ENCODE results near the gene CALR3.
"Not testable (repeated sequence)": the region's sequence is repeated elsewhere in the genome, so short reads cannot be mapped to it uniquely, and the experiment has no call there.

The CALR3 gene

GRCh38 chr19:16473875-16474392 lies 22.0 kb downstream of the CALR3 start:
- Histone ChIP-seq H4K91ac (ENCODE audit: low read depth, low read length, poor library complexity) (no peak overlapping the region), H3K14ac (ENCODE audit: low read length) (no peak overlapping the region), H3K23ac (ENCODE audit: low read depth, low read length, poor library complexity) (no peak overlapping the region), H3K27me3 (ENCODE audit: control insufficient read depth in 3 of 3, insufficient read depth in 3 of 3, low read depth in 1 of 3, low read length in 3 of 3) (no peaks in the 10 kb centered on the region), H3K9me3 (replicated peaks in 1 of 2; ENCODE audit: control insufficient read depth in 2 of 2, insufficient read depth in 1 of 2, low read depth in 1 of 2, low read length in 2 of 2) (peaks cover 4% of the 10 kb centered on the region in 2 donors), H3K4ac (ENCODE audit: low read length) (no peak overlapping the region), H3K27ac (replicated peaks; ENCODE audit: low read length) (no peak overlapping the region), H2BK5ac (ENCODE audit: low read length) (no peak overlapping the region), H2AFZ (ENCODE audit: low read length) (no peak overlapping the region), H2BK12ac (ENCODE audit: low read length) (no peak overlapping the region), H4K8ac (ENCODE audit: low read depth, low read length) (no peak overlapping the region), H3K79me1 (ENCODE audit: low read depth, low read length) (peaks cover 13% of the 10 kb centered on the region), H3K9ac (ENCODE audit: low read depth, low read length, poor library complexity) (no peak overlapping the region), H2AK5ac (ENCODE audit: low read depth, low read length) (no peak overlapping the region), H3K4me2 (ENCODE audit: insufficient read depth, low read length, poor library complexity, severe bottlenecking) (no peak overlapping the region), H3K36me3 (replicated peaks in 1 of 2; ENCODE audit: control insufficient read depth in 2 of 2, insufficient read depth in 2 of 2, low read length in 2 of 2) (peaks cover 2 to 9% of the 10 kb centered on the region in 2 donors), H3K18ac (ENCODE audit: low read length) (no peak overlapping the region), H2BK15ac (ENCODE audit: low read length) (no peak overlapping the region), H3K4me3 (ENCODE audit: low read length in 2 of 2) (no peak overlapping the region), H2BK120ac (ENCODE audit: low read depth, low read length) (no peak overlapping the region), H3K4me1 (ENCODE audit: control insufficient read depth in 2 of 2, insufficient read depth in 1 of 2, low read depth in 1 of 2, low read length in 2 of 2) (peaks cover 6 to 10% of the 10 kb centered on the region in 2 donors)
- no peak for DNase-seq (ENCODE audit: low spot score)
- no CpG with 5 or more reads among the region's 13 CpGs for WGBS, 2 donors (ENCODE audit: extremely low coverage in 2 of 2, insufficient read length in 2 of 2, insufficient replicate concordance in 1 of 2)

- H2BK5ac ChIP-seq (ENCODE audit: low read length) = no peak overlapping the region
- no peak overlapping the region for H3K4me2 ChIP-seq (ENCODE audit: insufficient read depth, low read length, poor library complexity, severe bottlenecking)
- H3K9me3 ChIP-seq (replicated peaks in 1 of 2; ENCODE audit: control insufficient read depth in 2 of 2, insufficient read depth in 1 of 2, low read depth in 1 of 2, low read length in 2 of 2) = peaks cover 4% of the 10 kb centered on the region in 2 donors
- peaks cover 7 to 10% of the 10 kb centered on the region in 2 donors for H3K4me1 ChIP-seq (ENCODE audit: control insufficient read depth in 2 of 2, insufficient read depth in 1 of 2, low read depth in 1 of 2, low read length in 2 of 2)
- no peak for DNase-seq (ENCODE audit: low spot score)
- WGBS, 2 donors (ENCODE audit: extremely low coverage in 2 of 2, insufficient read length in 2 of 2, insufficient replicate concordance in 1 of 2) = no CpG with 5 or more reads among the region's 2 CpGs
- no peak overlapping the region for H4K8ac ChIP-seq (ENCODE audit: low read depth, low read length)
- no peak overlapping the region for H3K4me3 ChIP-seq (ENCODE audit: low read length in 2 of 2)
- no peak overlapping the region for H3K18ac ChIP-seq (ENCODE audit: low read length)
- no peak overlapping the region for H3K27ac ChIP-seq (replicated peaks; ENCODE audit: low read length)
- no peak overlapping the region for H3K23ac ChIP-seq (ENCODE audit: low read depth, low read length, poor library complexity)
- peaks cover 3 to 11% of the 10 kb centered on the region in 2 donors for H3K36me3 ChIP-seq (replicated peaks in 1 of 2; ENCODE audit: control insufficient read depth in 2 of 2, insufficient read depth in 2 of 2, low read length in 2 of 2)
- no peak overlapping the region for H3K4ac ChIP-seq (ENCODE audit: low read length)
- no peak overlapping the region for H3K9ac ChIP-seq (ENCODE audit: low read depth, low read length, poor library complexity)
- no peaks in the 10 kb centered on the region for H3K27me3 ChIP-seq (ENCODE audit: control insufficient read depth in 3 of 3, insufficient read depth in 3 of 3, low read depth in 1 of 3, low read length in 3 of 3)
- H3K79me1 ChIP-seq (ENCODE audit: low read depth, low read length) = peaks cover 18% of the 10 kb centered on the region
- H2BK15ac ChIP-seq (ENCODE audit: low read length) = no peak overlapping the region
- no peak overlapping the region for H2BK120ac ChIP-seq (ENCODE audit: low read depth, low read length)
- H3K14ac ChIP-seq (ENCODE audit: low read length) = no peak overlapping the region
- peak overlapping the region; percentile 35 for H2AFZ ChIP-seq (ENCODE audit: low read length)
- no peak overlapping the region for H2BK12ac ChIP-seq (ENCODE audit: low read length)
- H4K91ac ChIP-seq (ENCODE audit: low read depth, low read length, poor library complexity) = no peak overlapping the region
- H2AK5ac ChIP-seq (ENCODE audit: low read depth, low read length) = no peak overlapping the region
These were observed 23.0 kb downstream of the CALR3 start for GRCh38 chr19:16472992-16473391.

GRCh38 chr19:16472559-16472899 lies 23.4 kb downstream of the CALR3 start:
- H3K4ac ChIP-seq (ENCODE audit: low read length); H3K14ac ChIP-seq (ENCODE audit: low read length); H3K27ac ChIP-seq (replicated peaks; ENCODE audit: low read length); H4K91ac ChIP-seq (ENCODE audit: low read depth, low read length, poor library complexity); H3K23ac ChIP-seq (ENCODE audit: low read depth, low read length, poor library complexity); DNase-seq (ENCODE audit: low spot score); H2BK120ac ChIP-seq (ENCODE audit: low read depth, low read length); H2BK12ac ChIP-seq (ENCODE audit: low read length); H3K27me3 ChIP-seq (ENCODE audit: control insufficient read depth in 3 of 3, insufficient read depth in 3 of 3, low read depth in 1 of 3, low read length in 3 of 3); H3K18ac ChIP-seq (ENCODE audit: low read length); H2AK5ac ChIP-seq (ENCODE audit: low read depth, low read length); H3K9ac ChIP-seq (ENCODE audit: low read depth, low read length, poor library complexity); H3K9me3 ChIP-seq (replicated peaks in 1 of 2; ENCODE audit: control insufficient read depth in 2 of 2, insufficient read depth in 1 of 2, low read depth in 1 of 2, low read length in 2 of 2): not testable (repeated sequence)
- Histone ChIP-seq H2AFZ (ENCODE audit: low read length) (peak overlapping the region; percentile 96), H2BK5ac (ENCODE audit: low read length) (peak overlapping the region; percentile 71), H3K4me3 (ENCODE audit: low read length in 2 of 2) (peak overlapping the region in 1 of 2 donors; percentile 62), H2BK15ac (ENCODE audit: low read length) (peak overlapping the region; percentile 69), H3K79me1 (ENCODE audit: low read depth, low read length) (peaks cover 22% of the 10 kb centered on the region), H3K4me1 (ENCODE audit: control insufficient read depth in 2 of 2, insufficient read depth in 1 of 2, low read depth in 1 of 2, low read length in 2 of 2) (peaks cover 7 to 11% of the 10 kb centered on the region in 2 donors), H4K8ac (ENCODE audit: low read depth, low read length) (peak overlapping the region; percentile 48), H3K4me2 (ENCODE audit: insufficient read depth, low read length, poor library complexity, severe bottlenecking) (peak overlapping the region; percentile 75), H3K36me3 (replicated peaks in 1 of 2; ENCODE audit: control insufficient read depth in 2 of 2, insufficient read depth in 2 of 2, low read length in 2 of 2) (peaks cover 3 to 11% of the 10 kb centered on the region in 2 donors)
- no CpG with 5 or more reads among the region's 2 CpGs for WGBS, 2 donors (ENCODE audit: extremely low coverage in 2 of 2, insufficient read length in 2 of 2, insufficient replicate concordance in 1 of 2)

GRCh38 chr19:16470911-16471811 lies 24.8 kb downstream of the CALR3 start:
- DNase-seq (ENCODE audit: low spot score) = no peak
- peak overlapping the region; percentile 63 for H3K4me2 ChIP-seq (ENCODE audit: insufficient read depth, low read length, poor library complexity, severe bottlenecking)
- no peak overlapping the region for H4K91ac ChIP-seq (ENCODE audit: low read depth, low read length, poor library complexity)
- no peak overlapping the region for H3K27ac ChIP-seq (replicated peaks; ENCODE audit: low read length)
- H3K4me1 ChIP-seq (ENCODE audit: control insufficient read depth in 2 of 2, insufficient read depth in 1 of 2, low read depth in 1 of 2, low read length in 2 of 2) = peaks cover 7 to 12% of the 10 kb centered on the region in 2 donors
- H3K18ac ChIP-seq (ENCODE audit: low read length) = peak overlapping the region; percentile 68
- H2AK5ac ChIP-seq (ENCODE audit: low read depth, low read length) = no peak overlapping the region
- H3K27me3 ChIP-seq (ENCODE audit: control insufficient read depth in 3 of 3, insufficient read depth in 3 of 3, low read depth in 1 of 3, low read length in 3 of 3) = no peaks in the 10 kb centered on the region
- peak overlapping the region; percentile 49 for H3K14ac ChIP-seq (ENCODE audit: low read length)
- H2BK15ac ChIP-seq (ENCODE audit: low read length) = no peak overlapping the region
- peaks cover 3 to 11% of the 10 kb centered on the region in 2 donors for H3K36me3 ChIP-seq (replicated peaks in 1 of 2; ENCODE audit: control insufficient read depth in 2 of 2, insufficient read depth in 2 of 2, low read length in 2 of 2)
- peak overlapping the region; percentile 62 to 97 for H3K4me3 ChIP-seq (ENCODE audit: low read length in 2 of 2)
- no peak overlapping the region for H2BK120ac ChIP-seq (ENCODE audit: low read depth, low read length)
- no peak overlapping the region for H4K8ac ChIP-seq (ENCODE audit: low read depth, low read length)
- peaks cover 22% of the 10 kb centered on the region for H3K79me1 ChIP-seq (ENCODE audit: low read depth, low read length)
- no peak overlapping the region for H2BK12ac ChIP-seq (ENCODE audit: low read length)
- peak overlapping the region; percentile 93 for H3K9ac ChIP-seq (ENCODE audit: low read depth, low read length, poor library complexity)
- H3K9me3 ChIP-seq (replicated peaks in 1 of 2; ENCODE audit: control insufficient read depth in 2 of 2, insufficient read depth in 1 of 2, low read depth in 1 of 2, low read length in 2 of 2) = peaks cover 4% of the 10 kb centered on the region in 2 donors
- peak overlapping the region; percentile 90 for H3K23ac ChIP-seq (ENCODE audit: low read depth, low read length, poor library complexity)
- peak overlapping the region; percentile 88 for H2BK5ac ChIP-seq (ENCODE audit: low read length)
- peak overlapping the region; percentile 79 for H2AFZ ChIP-seq (ENCODE audit: low read length)
- H3K4ac ChIP-seq (ENCODE audit: low read length) = peak overlapping the region; percentile 56
- no CpG with 5 or more reads among the region's 67 CpGs for WGBS, 2 donors (ENCODE audit: extremely low coverage in 2 of 2, insufficient read length in 2 of 2, insufficient replicate concordance in 1 of 2)
